SKM-1 treated with dmso at 0.1 percent for 144 hours (cell line): Measurements from ENCODE around the gene AGBL3.
"Not testable (repeated sequence)": the region's sequence is repeated elsewhere in the genome, so short reads cannot be mapped to it uniquely, and the experiment has no call there.

Experiments used
- DNase-seq: peaks from one replicate; lab custom pipeline; 2025; ENCODE audit not compliant: unreplicated experiment; lab: John Stamatoyannopoulos, UW

Gene AGBL3

GRCh38 chr7:134962270-134962780 is 24.0 kb upstream of the AGBL3 start:
- DNase-seq, result no peak

- DNase-seq, result no peak
Measured at GRCh38 chr7:134963036-134963435, 23.3 kb upstream of the AGBL3 start.

GRCh38 chr7:134966691-134967090 is 19.6 kb upstream of the AGBL3 start:
- no peak for DNase-seq

GRCh38 chr7:134968110-134968509 is 18.2 kb upstream of the AGBL3 start:
- DNase-seq, result no peak

GRCh38 chr7:134981645-134982044 is 4.7 kb upstream of the AGBL3 start:
- not testable (repeated sequence) for DNase-seq

GRCh38 chr7:134985894-134986362 is 380 bp upstream of the AGBL3 start:
- no peak for DNase-seq

- DNase-seq, result no peak
Measured at GRCh38 chr7:134988161-134988560, 1.9 kb downstream of the AGBL3 start.

- no peak for DNase-seq
Measured at GRCh38 chr7:134991469-134992339, 5.4 kb downstream of the AGBL3 start.

GRCh38 chr7:134992626-134993179 is 6.4 kb downstream of the AGBL3 start:
- no peak for DNase-seq

- no peak for DNase-seq
Measured at GRCh38 chr7:134993877-134994456, 7.7 kb downstream of the AGBL3 start.

- no peak for DNase-seq
Measured at GRCh38 chr7:134995239-134996096, 9.2 kb downstream of the AGBL3 start.

- DNase-seq, result no peak
Measured at GRCh38 chr7:134996097-134996550, 9.8 kb downstream of the AGBL3 start.

- no peak for DNase-seq
Measured at GRCh38 chr7:134997214-134997885, 11.0 kb downstream of the AGBL3 start.

GRCh38 chr7:134999136-134999535 is 12.8 kb downstream of the AGBL3 start:
- no peak for DNase-seq

GRCh38 chr7:135001390-135002165 is 15.3 kb downstream of the AGBL3 start:
- DNase-seq, result no peak

GRCh38 chr7:135012229-135012628 is 25.9 kb downstream of the AGBL3 start:
- DNase-seq, result no peak

- DNase-seq, result no peak
Measured at GRCh38 chr7:135023622-135024021, 37.3 kb downstream of the AGBL3 start.

- no peak for DNase-seq
Measured at GRCh38 chr7:135035252-135035651, 48.9 kb downstream of the AGBL3 start.

GRCh38 chr7:135067017-135067416 is 80.7 kb downstream of the AGBL3 start:
- DNase-seq, result not testable (repeated sequence)

- no peak for DNase-seq
Measured at GRCh38 chr7:135074096-135074495, 87.8 kb downstream of the AGBL3 start.
